H1 (cell line): ENCODE measurements around the gene ARHGAP6.

Experiments used
- CHD2 ChIP-seq: IDR thresholded peaks from 2 replicates; pipeline ENCODE4 v1.6.1; 2012; ENCODE audit warnings: low read length, improper control_type of control experiment
- POLR2AphosphoS5 ChIP-seq: IDR thresholded peaks from 2 replicates; pipeline ENCODE4 v1.6.1; 2011; ENCODE audit warnings: low read depth, low read length
- SIX5 ChIP-seq: IDR thresholded peaks from 2 replicates; pipeline ENCODE4 v1.6.1; 2011; ENCODE audit warnings: mild to moderate bottlenecking, low read depth, low read length
- SP4 ChIP-seq: IDR thresholded peaks from 2 replicates; pipeline ENCODE4 v1.6.1; 2012; ENCODE audit warnings: low read length, inconsistent platforms
- TF ChIP-seq, protein P1 (sequence below), 3 experiments: IDR thresholded peaks; 1 replicate in 2 of 3; 2 replicates in 1 of 3; pipeline versions ENCODE4 v1.5.1 to v1.6.1; 2011; ENCODE audit warnings: low read length in 3 of 3, mild to moderate bottlenecking in 3 of 3, inconsistent platforms in 2 of 3, low read depth in 1 of 3, moderate library complexity in 1 of 3; ENCODE audit not compliant: insufficient read depth in 1 of 3; ENCODE audit errors: control extremely low read depth in 1 of 3

DNA sequence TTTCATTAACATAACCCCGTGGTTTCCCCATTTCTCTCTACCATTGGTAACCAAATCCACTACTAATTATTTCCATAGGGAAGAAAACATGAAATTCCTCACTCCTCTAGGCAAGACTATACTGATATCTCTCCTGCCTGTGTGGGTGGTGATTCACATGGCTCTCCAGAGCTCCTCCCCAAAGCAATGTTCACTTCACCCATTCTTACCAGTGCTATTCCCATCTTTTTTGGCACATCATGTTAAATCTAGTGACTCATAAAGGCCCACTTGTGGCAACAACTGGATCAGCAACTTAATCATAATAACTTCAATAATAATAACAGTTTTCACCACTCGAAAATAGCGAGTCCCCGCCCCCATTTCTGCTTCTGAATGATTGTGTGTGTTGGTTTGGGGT lies 560.6 kb downstream of the ARHGAP6 start:
- TF ChIP-seq, protein P1, sequence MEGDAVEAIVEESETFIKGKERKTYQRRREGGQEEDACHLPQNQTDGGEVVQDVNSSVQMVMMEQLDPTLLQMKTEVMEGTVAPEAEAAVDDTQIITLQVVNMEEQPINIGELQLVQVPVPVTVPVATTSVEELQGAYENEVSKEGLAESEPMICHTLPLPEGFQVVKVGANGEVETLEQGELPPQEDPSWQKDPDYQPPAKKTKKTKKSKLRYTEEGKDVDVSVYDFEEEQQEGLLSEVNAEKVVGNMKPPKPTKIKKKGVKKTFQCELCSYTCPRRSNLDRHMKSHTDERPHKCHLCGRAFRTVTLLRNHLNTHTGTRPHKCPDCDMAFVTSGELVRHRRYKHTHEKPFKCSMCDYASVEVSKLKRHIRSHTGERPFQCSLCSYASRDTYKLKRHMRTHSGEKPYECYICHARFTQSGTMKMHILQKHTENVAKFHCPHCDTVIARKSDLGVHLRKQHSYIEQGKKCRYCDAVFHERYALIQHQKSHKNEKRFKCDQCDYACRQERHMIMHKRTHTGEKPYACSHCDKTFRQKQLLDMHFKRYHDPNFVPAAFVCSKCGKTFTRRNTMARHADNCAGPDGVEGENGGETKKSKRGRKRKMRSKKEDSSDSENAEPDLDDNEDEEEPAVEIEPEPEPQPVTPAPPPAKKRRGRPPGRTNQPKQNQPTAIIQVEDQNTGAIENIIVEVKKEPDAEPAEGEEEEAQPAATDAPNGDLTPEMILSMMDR (IDR thresholded peaks at IDR 0.05; ENCODE audit: control extremely low read depth in 1 of 3, insufficient read depth in 1 of 3, low read depth in 1 of 3, low read length in 3 of 3): no peak
- TF ChIP-seq SIX5 (no peak), SP4 (no peak), CHD2 (no peak), POLR2AphosphoS5 (no peak)
